H1 (cell line): ENCODE data around the gene BRD1. TPM values are rescaled to one million over a fixed set of nuclear protein-coding genes. Genes with fewer than 3 reads are reported as not detected.

Experiments used
- CTCF ChIA-PET: fragments of 300-600 bp; sonication (Branson Sonifier 250); formaldehyde crosslinking; loops from one replicate; lab custom pipeline; 2021; ENCODE audit not compliant: partially characterized antibody; lab: Charles Lee
- POLR2A ChIA-PET: fragments of 300-600 bp; sonication (Branson Sonifier 250); formaldehyde crosslinking; loops from one replicate; lab custom pipeline; 2021; ENCODE audit warnings: inconsistent platforms; ENCODE audit not compliant: partially characterized antibody; lab: Charles Lee
- DNase-seq, 2 experiments: peaks; one replicate each; pipeline versions ENCODE4 v3.0.0 to v3.0.0-alpha.2; 2010 to 2022; ENCODE audit warnings: low spot score in 2 of 2, low read depth in 1 of 2, mixed read lengths in 1 of 2
- FAIRE-seq: peaks from 2 replicates; lab custom pipeline; 2011; peaks lifted over from hg19 to GRCh38; lab: Jason Lieb, UNC
- H2AFZ ChIP-seq: 2 replicates; pipeline ENCODE4 v1.8.1; 2012; ENCODE audit warnings: low read length, inconsistent platforms
- H2AK5ac ChIP-seq: 2 replicates; pipeline ENCODE4 v1.6.1; 2013; ENCODE audit warnings: low read depth, low read length
- H2BK120ac ChIP-seq: replicated peaks from 2 replicates; pipeline ENCODE3; 2013; ENCODE audit warnings: low read depth, low read length, inconsistent platforms
- H2BK12ac ChIP-seq: 2 replicates; pipeline ENCODE4 v1.6.1; 2013; ENCODE audit warnings: low read depth, low read length
- H2BK15ac ChIP-seq: 2 replicates; pipeline ENCODE4 v1.6.1; 2013; ENCODE audit warnings: low read length
- H2BK20ac ChIP-seq: 2 replicates; pipeline ENCODE4 v1.6.1; 2013; ENCODE audit warnings: low read length
- H2BK5ac ChIP-seq: 2 replicates; pipeline ENCODE4 v1.6.1; 2013; ENCODE audit warnings: low read depth, low read length
- H3K14ac ChIP-seq: 2 replicates; pipeline ENCODE4 v1.6.1; 2013; ENCODE audit warnings: inconsistent platforms; ENCODE audit not compliant: insufficient read length
- H3K18ac ChIP-seq: 2 replicates; pipeline ENCODE4 v1.6.1; 2013; ENCODE audit warnings: low read length; ENCODE audit errors: extremely low read depth
- H3K23ac ChIP-seq: 2 replicates; pipeline ENCODE4 v1.6.1; 2013; ENCODE audit warnings: inconsistent platforms; ENCODE audit not compliant: insufficient read length
- H3K23me2 ChIP-seq: 2 replicates; pipeline ENCODE4 v1.6.1; 2013; ENCODE audit warnings: low read depth, low read length
- H3K27ac ChIP-seq: 2 replicates; pipeline ENCODE4 v1.6.1; 2011; ENCODE audit warnings: low read depth, low read length, inconsistent platforms
- H3K27me3 ChIP-seq, 4 experiments: replicated peaks in 1 of 4; 1 replicate in 1 of 4; 2 replicates in 3 of 4; pipeline versions ENCODE4 v1.6.1 to v1.8.1; 2011 to 2013; ENCODE audit warnings: low read length in 3 of 4, mild to moderate bottlenecking in 3 of 4, inconsistent platforms in 2 of 4, mixed read lengths in 2 of 4, moderate library complexity in 1 of 4; ENCODE audit not compliant: control insufficient read depth in 3 of 4, insufficient read depth in 3 of 4; ENCODE audit errors: extremely low read depth in 1 of 4
- H3K36me3 ChIP-seq, 4 experiments: 2 replicates each; pipeline versions ENCODE4 v1.6.1 to v1.8.1; 2011 to 2013; ENCODE audit warnings: mild to moderate bottlenecking in 4 of 4, low read length in 3 of 4, moderate library complexity in 2 of 4, control low read depth in 1 of 4, inconsistent platforms in 1 of 4; ENCODE audit not compliant: insufficient read depth in 4 of 4, control insufficient read depth in 2 of 4
- H3K4ac ChIP-seq: replicated peaks from 2 replicates; pipeline ENCODE3; 2013; ENCODE audit warnings: low read length, low read depth, mixed read lengths, inconsistent platforms; ENCODE audit not compliant: insufficient read length
- H3K4me1 ChIP-seq, 4 experiments: replicated peaks in 1 of 4; 1 replicate in 1 of 4; 2 replicates in 3 of 4; pipeline versions ENCODE4 v1.6.1 to v1.8.1; 2011 to 2013; ENCODE audit warnings: low read length in 3 of 4, inconsistent platforms in 2 of 4, mixed read lengths in 1 of 4; ENCODE audit not compliant: insufficient read depth in 4 of 4, control insufficient read depth in 3 of 4
- H3K4me2 ChIP-seq, 2 experiments: 2 replicates each; pipeline versions ENCODE4 v1.6.1 to v1.8.1; 2011 to 2013; ENCODE audit warnings: low read depth in 2 of 2, low read length in 2 of 2, control low read depth in 1 of 2, inconsistent platforms in 1 of 2, mild to moderate bottlenecking in 1 of 2; ENCODE audit not compliant: insufficient read depth in 1 of 2
- H3K4me3 ChIP-seq, 4 experiments: fragments of 200-600, 300-600 bp in 1 of 4; sonication (generic), shearing (Covaris generic), sonication (Bioruptor Twin) in 1 of 4; 2 replicates each; pipeline versions ENCODE4 v1.5.1 to v1.8.1; 2011 to 2016; ENCODE audit warnings: low read length in 4 of 4, low read depth in 3 of 4, control low read depth in 2 of 4, inconsistent platforms in 2 of 4, mild to moderate bottlenecking in 2 of 4, mixed read lengths in 1 of 4, moderate library complexity in 1 of 4; ENCODE audit not compliant: insufficient read depth in 2 of 4; ENCODE audit errors: extremely low read depth in 1 of 4
- H3K56ac ChIP-seq: replicated peaks from 2 replicates; pipeline ENCODE3; 2013; ENCODE audit warnings: low read depth, mild to moderate bottlenecking, mixed read lengths, low read length, inconsistent platforms; ENCODE audit not compliant: insufficient read length
- H3K79me1 ChIP-seq: 2 replicates; pipeline ENCODE4 v1.6.1; 2013; ENCODE audit warnings: low read depth, low read length, control low read depth
- H3K79me2 ChIP-seq, 2 experiments: 2 replicates each; pipeline versions ENCODE4 v1.6.1 to v1.8.1; 2012 to 2013; ENCODE audit warnings: low read length in 2 of 2, mild to moderate bottlenecking in 2 of 2, inconsistent platforms in 1 of 2; ENCODE audit not compliant: insufficient read depth in 2 of 2, control insufficient read depth in 1 of 2
- H3K9ac ChIP-seq, 4 experiments: replicated peaks in 1 of 4; 1 replicate in 1 of 4; 2 replicates in 3 of 4; pipeline versions ENCODE4 v1.6.1 to v1.8.1; 2011 to 2013; ENCODE audit warnings: low read depth in 3 of 4, low read length in 3 of 4, control low read depth in 2 of 4, mild to moderate bottlenecking in 2 of 4, moderate library complexity in 2 of 4, inconsistent platforms in 1 of 4; ENCODE audit errors: extremely low read depth in 1 of 4
- H3K9me3 ChIP-seq, 2 experiments: 2 replicates each; pipeline versions ENCODE4 v1.6.1 to v1.8.1; 2012 to 2013; ENCODE audit warnings: mild to moderate bottlenecking in 2 of 2, moderate library complexity in 2 of 2, control low read depth in 1 of 2, inconsistent platforms in 1 of 2, low read depth in 1 of 2, low read length in 1 of 2, mixed read lengths in 1 of 2; ENCODE audit not compliant: insufficient read depth in 2 of 2
- H4K20me1 ChIP-seq, 2 experiments: replicated peaks in 1 of 2; 2 replicates each; pipeline versions ENCODE3 to v1.8.1; 2011 to 2013; ENCODE audit warnings: inconsistent platforms in 2 of 2, low read length in 2 of 2, mild to moderate bottlenecking in 1 of 2; ENCODE audit not compliant: insufficient read depth in 2 of 2, control insufficient read depth in 1 of 2
- H4K5ac ChIP-seq: 2 replicates; pipeline ENCODE4 v1.6.1; 2013; ENCODE audit warnings: low read length, low read depth, mixed read lengths, inconsistent platforms; ENCODE audit not compliant: insufficient read length
- H4K8ac ChIP-seq: 2 replicates; pipeline ENCODE4 v1.8.0; 2013; ENCODE audit warnings: mild to moderate bottlenecking, moderate library complexity, low read length, inconsistent platforms; ENCODE audit not compliant: insufficient read depth; ENCODE audit errors: extremely low read depth
- H4K91ac ChIP-seq: replicated peaks from 2 replicates; pipeline ENCODE3; 2013; ENCODE audit warnings: low read length, mixed read lengths, inconsistent platforms; ENCODE audit not compliant: insufficient read length
- CEBPB ChIP-seq: IDR thresholded peaks from 2 replicates; pipeline ENCODE4 v1.6.1; 2012; ENCODE audit warnings: low read depth, low read length
- CHD1 ChIP-seq: IDR thresholded peaks from 2 replicates; pipeline ENCODE4 v1.6.1; 2012; ENCODE audit warnings: low read depth, low read length, improper control_type of control experiment
- CREB1 ChIP-seq: IDR thresholded peaks from 2 replicates; pipeline ENCODE4 v1.6.1; 2012; ENCODE audit warnings: inconsistent platforms
- CTBP2 ChIP-seq: IDR thresholded peaks from 2 replicates; pipeline ENCODE4 v1.7.0; 2011; ENCODE audit warnings: borderline replicate concordance, mild to moderate bottlenecking, moderate library complexity, mixed read lengths, low read length; ENCODE audit not compliant: insufficient read depth, insufficient read length
- EP300 ChIP-seq, 2 experiments: IDR thresholded peaks; 1 replicate in 1 of 2; 2 replicates in 1 of 2; pipeline ENCODE4 v1.6.1; 2011 to 2012; ENCODE audit warnings: low read depth in 2 of 2, low read length in 2 of 2, mild to moderate bottlenecking in 2 of 2, borderline replicate concordance in 1 of 2, inconsistent platforms in 1 of 2, moderate library complexity in 1 of 2
- EZH2 ChIP-seq: fragments of 200-600 bp; sonication (generic); IDR thresholded peaks from 2 replicates; pipeline ENCODE4 v1.7.1; 2012; ENCODE audit warnings: low read depth, mild to moderate bottlenecking, moderate library complexity, low read length, inconsistent platforms; ENCODE audit not compliant: severe bottlenecking
- HDAC6 ChIP-seq: IDR thresholded peaks from one replicate; pipeline ENCODE4 v1.7.1; 2012; ENCODE audit warnings: low read depth, mild to moderate bottlenecking, inconsistent platforms, low read length, moderate library complexity
- JUN ChIP-seq: IDR thresholded peaks from 2 replicates; pipeline ENCODE4 v1.6.1; 2011; ENCODE audit warnings: low read depth, mild to moderate bottlenecking, improper control_type of control experiment, low read length
- MAFK ChIP-seq: IDR thresholded peaks from 2 replicates; pipeline ENCODE4 v1.6.1; 2012; ENCODE audit warnings: low read depth, mild to moderate bottlenecking, improper control_type of control experiment, low read length
- NANOG ChIP-seq: IDR thresholded peaks from 2 replicates; pipeline ENCODE4 v1.6.1; 2011; ENCODE audit warnings: low read length, low read depth, mild to moderate bottlenecking, inconsistent platforms; ENCODE audit not compliant: insufficient read depth, poor library complexity, severe bottlenecking
- PHF8 ChIP-seq: fragments of 200-600 bp; sonication (generic); conservative IDR thresholded peaks from 2 replicates; pipeline ENCODE4 v1.7.1; 2012; ENCODE audit warnings: low read depth, mild to moderate bottlenecking, inconsistent platforms, low read length, moderate library complexity
- POLR2A ChIP-seq, 2 experiments: IDR thresholded peaks; 1 replicate in 1 of 2; 2 replicates in 1 of 2; pipeline ENCODE4 v1.6.1; 2011; ENCODE audit warnings: low read depth in 2 of 2, low read length in 2 of 2, mild to moderate bottlenecking in 2 of 2; ENCODE audit errors: control extremely low read depth in 1 of 2
- SP2 ChIP-seq: IDR thresholded peaks from 2 replicates; pipeline ENCODE4 v1.6.1; 2012; ENCODE audit warnings: mild to moderate bottlenecking, low read length, inconsistent platforms
- TCF12 ChIP-seq: IDR thresholded peaks from 2 replicates; pipeline ENCODE4 v1.6.1; 2011; ENCODE audit warnings: low read depth, mild to moderate bottlenecking, low read length
- WGBS, 2 experiments: shearing (Covaris generic) in 1 of 2; methylation state at CpG; one replicate each; pipeline versions ENCODE4 v1.1.6 to v1.1.7; 2013 to 2015; ENCODE audit warnings: low lambda C conversion rate in 2 of 2, mixed read lengths in 2 of 2, inconsistent platforms in 1 of 2, low coverage in 1 of 2, missing lambda C conversion rate in 1 of 2; ENCODE audit not compliant: insufficient replicate concordance in 2 of 2, insufficient coverage in 1 of 2, insufficient read length in 1 of 2; ENCODE audit errors: extremely low coverage in 1 of 2, missing lambda C conversion rate in 1 of 2; 5-methylcytosine and 5-hydroxymethylcytosine counted together
- polyA plus RNA-seq, 7 experiments: library from polyadenylated mRNA; depleted of rRNA in 3 of 7; stranded (reverse) in 5 of 7; unstranded in 2 of 7; fragments of >200 nt in 5 of 7; fragments of 200-250 nt in 2 of 7; gene quantifications; 1 replicate in 5 of 7; 2 replicates in 1 of 7; 4 replicates in 1 of 7; pipeline versions ENCODE4 v1.2.1 to v1.2.3, GENCODE V29; 2011 to 2013; ENCODE audit warnings: missing spikeins in 2 of 7, mixed read lengths in 2 of 7
- total RNA-seq: library from RNA; stranded (reverse); fragmentation: NEBNext Ultra II Directional; extraction: Animal tissue kit (Norgen Biotek cat#: 25700); gene quantifications from 2 replicates; pipeline ENCODE4 v1.2.1, GENCODE V29; 2021

Gene BRD1
- total and polyA plus RNA-seq, 2 of the 8 experiments (the other 6 are each of a cell fraction or from before 2014, with no cell fraction given): 6.8 to 34.0 TPM

GRCh38 chr22:49734390-49734789, 93.3 kb downstream of the BRD1 start:
- H3K4me2 ChIP-seq: no peak overlapping the region
- no peak overlapping the region for H3K56ac ChIP-seq
- H2BK5ac ChIP-seq: no peak overlapping the region
- H3K4me3 ChIP-seq: no peak overlapping the region
- H4K8ac ChIP-seq: no peak overlapping the region
- DNase-seq (no peak), FAIRE-seq (no peak)
- no peak overlapping the region for H3K14ac ChIP-seq
- H2AFZ ChIP-seq: no peak overlapping the region
- no peaks in the 10 kb centered on the region for H4K20me1 ChIP-seq
- H3K4me1 ChIP-seq: no peaks in the 10 kb centered on the region
- no peak overlapping the region for H3K9ac ChIP-seq
- TF ChIP-seq CHD1: no peak
- TF ChIP-seq CEBPB: no peak
- TF ChIP-seq MAFK: no peak
- TF ChIP-seq POLR2A (IDR thresholded peaks at IDR 0.05; ENCODE audit: control extremely low read depth in 1 of 2, low read depth in 2 of 2, low read length in 2 of 2): no peak
- no peak for TF ChIP-seq EZH2
- TF ChIP-seq EP300 (IDR thresholded peaks at IDR 0.05; ENCODE audit: borderline replicate concordance in 1 of 2, low read depth in 2 of 2, low read length in 2 of 2): no peak
- TF ChIP-seq NANOG: no peak
- no peak for TF ChIP-seq JUN
- no peak for TF ChIP-seq SP2
- TF ChIP-seq TCF12: no peak
- no peak for TF ChIP-seq HDAC6
- no peak for TF ChIP-seq CTBP2
- no peak for TF ChIP-seq CREB1
- no peak for TF ChIP-seq PHF8
- H3K79me2 ChIP-seq: no peaks in the 10 kb centered on the region
- no peak overlapping the region for H2BK120ac ChIP-seq
- no peak overlapping the region for H3K4ac ChIP-seq
- no peak overlapping the region for H2BK12ac ChIP-seq
- ChIA-PET POLR2A (no interaction called here), CTCF (interaction anchor here (1.4 to 1.6 kb wide), 2 partner anchors 10 to 33 kb away, joined by 3 to 4 read pairs; no protein-coding TSS in a partner anchor)
- no peak overlapping the region for H3K27ac ChIP-seq
- H3K23me2 ChIP-seq: no peaks in the 10 kb centered on the region
- H3K36me3 ChIP-seq: no peaks in the 10 kb centered on the region
- H4K91ac ChIP-seq: no peak overlapping the region
- peaks cover 4 to 6% of the 10 kb centered on the region in 2 experiments; a peak in 3 of 4 replicates for H3K9me3 ChIP-seq
- no peak overlapping the region for H3K18ac ChIP-seq
- no peaks in the 10 kb centered on the region for H3K79me1 ChIP-seq
- H3K23ac ChIP-seq: no peak overlapping the region
- H2BK20ac ChIP-seq: no peak overlapping the region
- no peak overlapping the region for H4K5ac ChIP-seq
- no peak overlapping the region for H2AK5ac ChIP-seq
- no peak overlapping the region for H2BK15ac ChIP-seq
- H3K27me3 ChIP-seq: peaks cover 0 to 2% (median 0%) of the 10 kb centered on the region in 4 experiments; a peak in 2 of 7 replicates
- WGBS, 2 experiments: 87% methylated on average over 8 of the region's 11 CpGs; no CpG with 5 or more reads in 1 of the 2 experiments
